Esophagus muscularis mucosa (tissue), 4 donors: Measurements from ENCODE around the gene CACNA2D3.

Source experiments
- CTCF ChIP-seq, 3 experiments: fragments of 200-600 bp in 2 of 3; fragments of 450-650 bp in 1 of 3; sonication (generic) in 2 of 3; IDR thresholded peaks; one replicate each; pipeline ENCODE4 v1.5.1; 2017 to 2019; ENCODE audit warnings: antibody characterized with exemption in 3 of 3, mild to moderate bottlenecking in 2 of 3, moderate library complexity in 1 of 3
- EP300 ChIP-seq: sonication (generic); formaldehyde crosslinking; IDR thresholded peaks from one replicate; pipeline ENCODE4 v1.6.1; 2017; ENCODE audit warnings: antibody characterized with exemption
- POLR2A ChIP-seq: fragments of 450-650 bp; IDR thresholded peaks from one replicate; pipeline ENCODE4 v1.6.1; 2017; ENCODE audit warnings: antibody characterized with exemption, moderate library complexity, mild to moderate bottlenecking, low read depth

GRCh38 chr3:55007971-55008370 lies 885.6 kb downstream of the CACNA2D3 start:
- no peak for TF ChIP-seq CTCF (IDR thresholded peaks at IDR 0.05)
- TF ChIP-seq POLR2A = no peak
- no peak for TF ChIP-seq EP300
